ENCODE data around the gene REXO4. TPM values are rescaled to one million over a fixed set of nuclear protein-coding genes. Genes with fewer than 3 reads are reported as not detected.

The REXO4 gene
- total and polyA plus RNA-seq, 9 of the 15 experiments (the other 6 are each of a cell fraction or from before 2014, with no cell fraction given) = 3.4 to 72.9 (median 31.1) TPM

DNA sequence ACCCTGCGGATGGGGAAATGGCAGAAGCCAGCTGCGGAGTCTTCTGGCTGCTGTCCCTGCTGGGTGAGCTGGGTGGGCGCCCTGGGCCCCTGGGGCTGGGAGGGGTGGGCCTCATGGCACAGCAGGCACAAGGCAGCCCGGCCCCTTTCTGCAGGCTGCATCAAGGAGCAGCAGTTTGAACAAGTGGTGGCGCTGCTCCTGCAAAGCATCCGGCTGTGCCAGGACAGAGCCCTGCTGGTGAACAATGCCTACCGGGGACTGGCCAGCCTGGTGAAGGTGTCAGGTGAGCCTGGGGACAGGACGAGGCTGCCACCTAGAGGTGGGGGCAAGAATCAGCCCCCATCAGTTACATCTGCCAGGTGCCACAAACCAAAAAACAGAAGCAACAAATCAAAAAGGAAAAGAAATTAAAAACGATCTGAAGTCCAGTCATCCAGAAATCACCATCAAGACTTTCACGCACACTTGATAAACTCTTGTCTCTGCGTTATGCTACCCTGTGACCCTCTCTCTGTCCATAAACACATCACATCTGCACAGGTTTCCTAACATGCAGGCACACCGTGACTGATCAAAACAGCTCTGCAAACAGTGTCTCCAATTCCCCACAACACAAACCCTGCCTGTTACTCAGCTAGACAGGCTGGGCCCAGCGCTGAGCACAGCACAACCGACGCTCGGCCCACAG lies 13.9 kb downstream of the REXO4 start:
- H4K20me1 ChIP-seq (replicated peaks; ENCODE audit: control insufficient read depth, insufficient read depth, low read length) = peaks cover 9% of the 10 kb centered on the region
- no TSS peak for BruUV-seq (replicated peaks)
- H3K79me2 ChIP-seq (ENCODE audit: control insufficient read depth, insufficient read depth, low read length) = no peaks in the 10 kb centered on the region
- 77% methylated on average over 15 of the region's 16 CpGs for WGBS (ENCODE audit: insufficient coverage, low coverage, missing lambda C conversion rate)
- DNase-seq (ENCODE audit: extremely low read depth in 1 of 4, low spot score in 3 of 4) = peak; percentile 53 to 66 (median 56)
- POLR2A ChIA-PET = interaction anchor here (0.9 to 1.2 kb wide), 2 partner anchors 10 to 56 kb away, joined by 3 read pairs; partner anchors contain the start of genes MED22 and RPL7A
- in situ Hi-C loops (cut with MboI) = no loop called here
- H3K27me3 ChIP-seq (ENCODE audit: control insufficient read depth in 2 of 2, insufficient read depth in 2 of 2, low read length in 2 of 2) = no peaks in the 10 kb centered on the region
- FAIRE-seq = peak; percentile 37
- peaks cover 0 to 26% of the 10 kb centered on the region in 2 experiments; a peak in 3 of 5 replicates for H3K4me1 ChIP-seq (replicated peaks in 1 of 2; ENCODE audit: control insufficient read depth in 2 of 2, insufficient read depth in 2 of 2, low read length in 2 of 2)
- intact Hi-C loops (cut with micrococcal nuclease) = no loop called here
- H3K27ac ChIP-seq (ENCODE audit: extremely low read depth, low read depth, low read length) = no peak overlapping the region
- H3K9me1 ChIP-seq (ENCODE audit: control insufficient read depth, insufficient read depth, low read length) = no peaks in the 10 kb centered on the region
- H3K4me2 ChIP-seq (ENCODE audit: insufficient read depth, low read length) = no peak overlapping the region
- H3K36me3 ChIP-seq (ENCODE audit: control insufficient read depth, insufficient read depth, low read length) = peaks cover 57% of the 10 kb centered on the region; the same call in 2 of the 3 replicates
- H3K4me3 ChIP-seq = no peak overlapping the region
- H3K9me3 ChIP-seq (replicated peaks; ENCODE audit: control insufficient read depth, insufficient read depth, low read depth, low read length) = no peaks in the 10 kb centered on the region
- 0 out of 4 replicates have a peak overlapping the region, but pooled peaks of 1 of the 2 experiments have one; percentile 37 for H3K9ac ChIP-seq (ENCODE audit: insufficient read depth in 1 of 2, low read depth in 2 of 2, low read length in 2 of 2)
- ATAC-seq = peak; percentile 72
- no peak overlapping the region for H2AFZ ChIP-seq (ENCODE audit: low read depth, low read length)
- CTCF ChIA-PET (ENCODE audit: low intra/inter-chr PET ratio) = interaction anchor here (0.6 to 1.8 kb wide), 6 partner anchors 35 to 591 kb away, joined by 3 to 9 read pairs (median 3); no protein-coding TSS in a partner anchor
- TF ChIP-seq ARID1B (IDR thresholded peaks at IDR 0.05) (no peak), ZBED1 (IDR thresholded peaks at IDR 0.05) (no peak), KAT7 (CRISPR knock-in tag; IDR thresholded peaks at IDR 0.05; ENCODE audit: borderline replicate concordance) (no peak), ZNF3 (CRISPR knock-in tag; IDR thresholded peaks at IDR 0.05) (no peak), POLR2G (IDR thresholded peaks at IDR 0.05; ENCODE audit: low read depth, low read length) (peak; percentile 72), CREM (IDR thresholded peaks at IDR 0.05; ENCODE audit: low read depth) (no peak), ZFX (CRISPR knock-in tag; IDR thresholded peaks at IDR 0.05) (no peak), TARDBP (IDR thresholded peaks at IDR 0.05) (no peak), FIP1L1 (IDR thresholded peaks at IDR 0.05; ENCODE audit: low read depth, low read length, poor library complexity, severe bottlenecking) (no peak), RB1 (IDR thresholded peaks at IDR 0.05; ENCODE audit: low read depth) (0 out of 2 replicates have a peak, but pooled peaks have one; percentile 18), ZNF316 (IDR thresholded peaks at IDR 0.05) (no peak), RBM39 (optimal IDR thresholded peaks at IDR 0.05; ENCODE audit: low read depth, low read length) (no peak), CREBBP (IDR thresholded peaks at IDR 0.05; ENCODE audit: low read depth, low read length) (no peak), KLF1 (tag; IDR thresholded peaks at IDR 0.05) (no peak), CTCF (IDR thresholded peaks at IDR 0.05 in 2 of 3, conservative IDR thresholded peaks at IDR 0.05 in 1 of 3; ENCODE audit: insufficient read depth in 2 of 3, low read depth in 1 of 3, low read length in 3 of 3) (peak; percentile 65 to 87 (median 77)), NCOA6 (IDR thresholded peaks at IDR 0.05) (no peak)
- TF ChIP-seq, protein P1, sequence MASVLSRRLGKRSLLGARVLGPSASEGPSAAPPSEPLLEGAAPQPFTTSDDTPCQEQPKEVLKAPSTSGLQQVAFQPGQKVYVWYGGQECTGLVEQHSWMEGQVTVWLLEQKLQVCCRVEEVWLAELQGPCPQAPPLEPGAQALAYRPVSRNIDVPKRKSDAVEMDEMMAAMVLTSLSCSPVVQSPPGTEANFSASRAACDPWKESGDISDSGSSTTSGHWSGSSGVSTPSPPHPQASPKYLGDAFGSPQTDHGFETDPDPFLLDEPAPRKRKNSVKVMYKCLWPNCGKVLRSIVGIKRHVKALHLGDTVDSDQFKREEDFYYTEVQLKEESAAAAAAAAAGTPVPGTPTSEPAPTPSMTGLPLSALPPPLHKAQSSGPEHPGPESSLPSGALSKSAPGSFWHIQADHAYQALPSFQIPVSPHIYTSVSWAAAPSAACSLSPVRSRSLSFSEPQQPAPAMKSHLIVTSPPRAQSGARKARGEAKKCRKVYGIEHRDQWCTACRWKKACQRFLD (CRISPR knock-in tag; IDR thresholded peaks at IDR 0.05) = no peak
- TF ChIP-seq, protein P2, sequence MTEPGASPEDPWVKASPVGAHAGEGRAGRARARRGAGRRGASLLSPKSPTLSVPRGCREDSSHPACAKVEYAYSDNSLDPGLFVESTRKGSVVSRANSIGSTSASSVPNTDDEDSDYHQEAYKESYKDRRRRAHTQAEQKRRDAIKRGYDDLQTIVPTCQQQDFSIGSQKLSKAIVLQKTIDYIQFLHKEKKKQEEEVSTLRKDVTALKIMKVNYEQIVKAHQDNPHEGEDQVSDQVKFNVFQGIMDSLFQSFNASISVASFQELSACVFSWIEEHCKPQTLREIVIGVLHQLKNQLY (CRISPR knock-in tag; conservative IDR thresholded peaks at IDR 0.05) = no peak
- TF ChIP-seq, protein P3, sequence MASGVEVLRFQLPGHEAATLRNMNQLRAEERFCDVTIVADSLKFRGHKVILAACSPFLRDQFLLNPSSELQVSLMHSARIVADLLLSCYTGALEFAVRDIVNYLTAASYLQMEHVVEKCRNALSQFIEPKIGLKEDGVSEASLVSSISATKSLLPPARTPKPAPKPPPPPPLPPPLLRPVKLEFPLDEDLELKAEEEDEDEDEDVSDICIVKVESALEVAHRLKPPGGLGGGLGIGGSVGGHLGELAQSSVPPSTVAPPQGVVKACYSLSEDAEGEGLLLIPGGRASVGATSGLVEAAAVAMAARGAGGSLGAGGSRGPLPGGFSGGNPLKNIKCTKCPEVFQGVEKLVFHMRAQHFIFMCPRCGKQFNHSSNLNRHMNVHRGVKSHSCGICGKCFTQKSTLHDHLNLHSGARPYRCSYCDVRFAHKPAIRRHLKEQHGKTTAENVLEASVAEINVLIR (CRISPR knock-in tag; IDR thresholded peaks at IDR 0.05) = no peak
